ENCODE results near the gene KXD1.
"Not testable (repeated sequence)": the region's sequence is repeated elsewhere in the genome, so short reads cannot be mapped to it uniquely, and the experiment has no call there.

The KXD1 gene

DNA sequence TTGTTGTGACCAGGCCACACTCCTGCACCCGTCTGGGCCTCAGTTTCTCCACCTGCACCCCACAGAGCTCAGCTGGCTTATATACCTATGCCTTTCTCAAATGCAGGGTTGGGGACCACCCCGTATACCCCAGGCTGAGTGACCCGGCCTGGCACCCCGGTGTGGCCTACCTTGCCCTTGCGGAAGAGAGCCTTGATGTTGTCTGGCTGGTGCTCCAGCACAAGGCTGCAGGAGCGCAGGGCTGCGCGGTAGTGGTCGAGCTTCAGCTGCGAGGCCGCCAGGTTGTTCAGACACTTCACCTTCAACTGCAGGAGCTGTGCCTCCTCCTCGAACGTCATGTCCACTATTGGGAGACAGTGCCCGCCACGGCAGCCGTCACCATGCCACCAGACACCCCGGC lies 20.2 kb upstream of the KXD1 start:
- DNase-seq: no peak

DNA sequence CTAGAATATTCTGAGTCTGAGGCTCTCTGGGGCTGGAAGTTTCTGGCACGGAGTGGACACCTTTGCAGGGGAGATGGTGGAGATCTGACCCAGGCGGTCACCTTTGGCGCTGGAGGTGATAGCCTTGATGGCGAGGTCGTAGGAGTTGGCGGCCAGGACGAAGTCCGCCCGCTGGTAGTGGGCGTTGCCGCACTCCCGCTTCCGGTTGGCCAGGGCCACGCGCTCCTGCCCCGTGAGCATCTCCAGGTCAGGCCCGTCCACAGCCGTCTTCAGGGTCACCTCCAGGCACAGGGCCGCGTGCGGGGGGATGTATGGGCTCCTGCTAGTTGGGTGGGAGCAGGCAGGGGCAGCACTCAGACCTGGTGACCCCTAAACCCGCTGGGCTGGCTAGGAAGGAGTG lies 19.6 kb upstream of the KXD1 start:
- no peak for DNase-seq

DNA sequence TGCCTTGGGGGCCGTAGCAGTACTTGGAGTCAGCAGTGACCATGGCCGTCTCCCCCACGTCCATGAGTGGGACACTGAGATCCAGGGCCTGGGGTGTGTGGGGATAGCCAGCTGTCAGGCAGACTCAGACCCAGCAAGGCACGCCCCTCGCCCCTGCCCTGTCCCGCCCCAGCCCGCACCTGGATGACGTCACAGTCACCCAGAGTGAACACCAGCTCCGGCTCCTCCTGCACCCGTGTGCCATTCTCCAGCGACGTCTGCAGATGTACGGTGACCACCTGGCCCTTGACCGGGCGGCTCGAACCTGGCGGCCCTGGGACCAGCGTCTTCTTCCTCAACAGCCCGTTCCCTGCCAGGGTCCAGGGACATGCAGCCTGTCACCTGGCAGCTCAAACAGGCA lies 18.3 kb upstream of the KXD1 start:
- DNase-seq: no peak

DNA sequence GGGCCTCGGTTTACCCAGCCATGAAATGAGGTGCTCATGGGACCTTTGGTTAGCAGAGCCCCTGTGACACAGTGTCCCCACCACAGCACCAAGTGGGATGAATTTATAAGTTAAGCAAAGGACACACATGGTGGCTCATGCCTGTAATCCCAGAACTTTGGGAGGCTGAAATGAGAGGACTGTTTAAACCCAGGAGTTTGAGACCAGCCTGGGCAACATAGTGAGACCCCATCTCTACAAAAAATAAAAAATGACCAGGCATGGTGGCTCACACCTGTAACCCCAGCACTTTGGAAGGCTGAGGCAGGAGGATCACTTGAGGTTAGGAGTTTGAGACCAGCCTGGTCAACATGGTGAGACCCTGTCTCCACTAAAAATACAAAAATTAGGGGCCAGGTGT lies 17.5 kb upstream of the KXD1 start:
- DNase-seq: not testable (repeated sequence)

DNA sequence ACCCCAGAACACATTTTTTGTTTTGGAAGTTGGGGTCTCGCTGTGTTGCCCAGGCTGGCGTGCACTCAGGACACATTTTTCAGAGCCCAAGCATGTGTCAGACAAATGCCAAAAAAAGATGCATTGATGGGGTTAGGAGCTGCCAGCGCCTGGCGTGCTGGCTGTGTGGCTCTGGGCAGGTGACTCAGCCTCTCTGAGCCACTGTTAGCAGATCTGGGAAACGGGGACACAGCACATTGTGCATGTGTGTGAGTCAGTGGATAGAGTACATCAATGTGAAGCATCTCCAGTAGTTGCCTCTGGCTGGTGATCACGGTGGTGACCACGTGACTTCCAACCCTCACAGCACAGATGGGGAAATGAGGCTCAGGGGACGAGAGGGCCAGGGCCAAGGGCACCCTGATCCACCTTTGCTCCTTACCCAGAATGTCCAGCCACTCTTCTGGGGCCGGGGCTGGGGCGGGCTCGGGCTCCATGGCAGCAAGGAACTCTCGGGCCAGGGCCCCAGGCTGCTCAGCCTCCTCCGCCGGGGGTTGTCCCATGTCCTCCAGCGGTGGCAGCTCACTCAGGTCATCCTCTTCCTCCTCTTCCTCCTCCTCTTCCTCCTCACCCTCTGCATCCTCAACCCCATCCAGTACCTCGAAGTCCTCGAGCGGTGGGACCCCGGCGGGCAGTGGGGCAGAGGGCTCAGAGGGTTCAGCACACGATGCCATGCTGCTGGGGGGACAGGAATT lies 16.2 kb upstream of the KXD1 start:
- peak; percentile 23 for DNase-seq

- no peak for DNase-seq
Observed at GRCh38 chr19:18541992-18542940, 15.4 kb upstream of the KXD1 start.

DNA sequence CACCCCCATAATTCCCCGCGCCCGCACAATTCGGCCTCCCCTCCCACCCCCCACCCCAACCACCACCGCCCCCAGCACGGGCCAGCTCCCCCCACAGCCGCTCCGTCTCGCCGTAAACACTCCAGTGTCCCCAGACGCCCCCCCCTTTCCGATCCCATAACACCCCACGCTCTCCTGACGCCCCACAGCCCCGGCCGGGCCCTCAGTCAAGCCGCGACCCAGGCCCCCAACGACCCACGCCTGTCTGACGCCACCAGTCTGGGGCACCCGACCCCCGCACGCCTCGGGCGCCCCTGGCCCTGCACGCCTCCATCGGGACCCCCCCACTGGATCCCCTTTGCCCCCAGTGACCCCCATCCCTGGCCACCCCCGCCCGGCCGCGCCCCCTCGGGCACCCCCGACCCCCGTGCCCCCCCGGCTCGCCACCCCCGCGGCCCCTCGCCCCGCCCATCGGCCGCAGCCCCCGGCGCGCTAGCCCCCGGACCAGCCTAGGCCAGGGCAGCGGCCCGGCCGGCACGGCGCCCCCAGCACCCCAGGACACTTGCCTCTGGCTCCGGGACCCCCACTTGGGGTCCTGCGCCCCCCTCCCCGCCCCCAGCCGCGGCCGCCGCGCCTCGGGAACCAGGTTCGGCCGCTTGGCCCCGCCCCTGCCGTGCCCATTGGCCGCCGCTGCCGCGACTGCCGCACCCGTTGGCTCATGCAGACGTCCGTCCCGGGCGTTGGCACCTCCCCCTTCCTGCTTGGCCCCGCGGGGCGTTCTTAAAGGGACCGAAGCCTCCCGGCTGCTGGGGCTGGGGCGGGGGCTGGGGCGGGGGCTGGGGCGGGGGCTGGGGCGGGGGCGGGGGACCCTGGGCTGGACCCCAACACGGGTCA lies 14.5 kb upstream of the KXD1 start, which contains the start of gene FKBP8:
FKBP8 (minus strand) TSS at position 633 of the 873 bp plus-strand sequence. CDS start 1,603 bp downstream, outside the sequence.
- DNase-seq: peak; percentile 91

GRCh38 chr19:18543814-18544475 lies 13.7 kb upstream of the KXD1 start:
- peak; percentile 85 for DNase-seq

GRCh38 chr19:18551631-18552030 lies 6.0 kb upstream of the KXD1 start:
- DNase-seq: no peak

GRCh38 chr19:18558202-18558555 lies 509 bp downstream of the KXD1 start:
- no peak for DNase-seq

GRCh38 chr19:18558604-18559003 lies 934 bp downstream of the KXD1 start:
- no peak for DNase-seq

- DNase-seq: no peak
Observed at GRCh38 chr19:18559685-18560084, 2.0 kb downstream of the KXD1 start.

DNA sequence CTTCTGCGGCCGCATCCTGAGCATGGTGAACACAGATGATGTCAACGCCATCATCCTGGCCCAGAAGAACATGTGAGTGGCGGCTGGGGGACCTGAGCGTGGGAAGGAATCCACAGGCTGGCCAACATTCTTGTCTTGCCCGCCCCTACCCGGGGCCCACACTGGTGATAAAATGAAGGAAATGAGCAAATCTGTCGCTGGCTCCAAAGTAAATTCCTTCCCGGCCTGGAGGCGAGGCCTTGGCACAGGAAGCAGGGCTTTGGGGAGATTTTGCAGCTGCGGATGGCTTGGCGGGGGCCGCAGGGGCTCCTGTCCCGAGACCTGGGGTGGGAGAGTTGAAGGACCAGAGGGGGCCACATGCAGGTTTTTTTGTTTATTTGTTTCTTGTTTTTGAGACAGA lies 4.4 kb downstream of the KXD1 start:
- DNase-seq: no peak

GRCh38 chr19:18566953-18567352 lies 9.3 kb downstream of the KXD1 start:
- no peak for DNase-seq

DNA sequence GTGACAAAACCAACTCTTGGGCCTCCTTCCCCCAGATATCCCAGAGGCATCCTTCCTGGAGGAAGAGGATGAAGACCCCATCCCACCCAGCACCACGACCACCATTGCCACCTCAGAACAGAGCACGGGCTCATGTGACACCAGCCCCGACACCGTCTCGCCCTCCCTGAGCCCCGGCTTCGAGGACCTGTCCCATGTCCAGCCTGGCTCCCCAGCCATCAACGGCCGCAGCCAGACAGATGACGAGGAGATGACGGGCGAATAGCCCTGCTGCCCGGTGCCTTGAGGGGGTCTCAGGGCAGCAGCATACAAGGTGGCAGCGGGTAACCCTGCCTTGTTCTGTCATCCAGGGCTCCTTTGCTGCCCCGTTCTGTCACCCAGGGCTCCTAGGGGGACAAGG lies 10.7 kb downstream of the KXD1 start:
- no peak for DNase-seq

- peak; percentile 99 for DNase-seq
Observed at GRCh38 chr19:18571564-18572344, 14.1 kb downstream of the KXD1 start, which contains the start of gene UBA52. UBA52 (plus strand) TSS chr19:18571857; CDS start chr19:18573301, 1,444 bp downstream.

GRCh38 chr19:18574691-18575291 lies 17.1 kb downstream of the KXD1 start:
- no peak for DNase-seq

DNA sequence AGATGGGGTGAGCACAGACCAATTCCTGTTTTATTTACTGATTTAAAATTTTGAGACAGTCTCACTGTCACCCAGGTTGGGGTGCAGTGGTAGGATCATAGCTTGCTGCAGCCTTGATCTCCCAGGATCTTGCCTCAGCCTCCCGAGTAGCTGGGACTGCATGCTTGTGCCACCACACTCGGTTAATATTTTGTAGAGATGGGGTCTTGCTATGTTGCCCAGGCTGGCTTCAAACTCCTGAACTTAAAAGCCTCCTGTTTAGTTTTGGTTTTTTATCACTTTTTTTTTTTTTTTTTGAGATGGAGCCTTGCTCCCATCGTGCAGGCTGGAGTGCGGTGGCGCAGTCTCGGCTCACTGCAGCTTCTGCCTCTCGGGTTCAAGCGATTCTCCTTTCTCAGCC lies 18.7 kb downstream of the KXD1 start:
- no peak for DNase-seq

DNA sequence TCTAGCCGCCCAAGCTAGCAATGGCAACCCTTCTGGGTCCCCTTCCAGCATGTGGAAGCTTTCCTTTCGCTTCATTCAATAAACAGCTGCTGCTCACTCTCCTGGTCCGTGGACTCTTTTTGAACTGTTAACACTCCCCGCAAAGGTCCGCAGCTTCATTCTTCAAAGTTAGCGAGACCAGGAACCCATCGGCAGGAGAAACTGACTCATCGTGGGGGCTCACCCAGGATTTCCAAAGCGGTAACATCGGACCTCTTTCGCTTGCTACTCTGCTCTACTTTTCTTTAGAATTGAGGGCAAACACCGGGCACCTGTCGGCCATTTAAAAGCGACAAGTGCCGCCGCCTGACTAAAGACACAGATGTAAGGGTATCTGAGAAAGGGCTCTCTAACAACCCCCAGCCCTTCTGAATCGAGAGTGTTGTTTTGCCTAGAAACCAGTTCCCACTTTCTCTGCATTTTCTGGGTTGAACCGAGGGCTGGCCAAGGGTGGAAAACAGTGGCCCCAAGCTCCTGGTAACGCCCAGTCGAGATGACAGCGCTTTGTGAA lies 19.8 kb downstream of the KXD1 start:
- DNase-seq: no peak

- no peak for DNase-seq
Observed at GRCh38 chr19:18580311-18580710, 22.6 kb downstream of the KXD1 start.

GRCh38 chr19:18586306-18586705 lies 28.6 kb downstream of the KXD1 start:
- peak; percentile 77 for DNase-seq

Data from inflammatory macrophage treated with lipopolysaccharide for 4 hours (primary cell).